ELR (cell line): Measurements from ENCODE around the gene NHLRC1.
"Not testable (repeated sequence)": the region's sequence is repeated elsewhere in the genome, so short reads cannot be mapped to it uniquely, and the experiment has no call there.

ENCODE experiments used
- DNase-seq: peaks from one replicate; pipeline ENCODE4 v3.0.0-alpha.2; 2015; ENCODE audit warnings: low read depth

The NHLRC1 gene

DNA sequence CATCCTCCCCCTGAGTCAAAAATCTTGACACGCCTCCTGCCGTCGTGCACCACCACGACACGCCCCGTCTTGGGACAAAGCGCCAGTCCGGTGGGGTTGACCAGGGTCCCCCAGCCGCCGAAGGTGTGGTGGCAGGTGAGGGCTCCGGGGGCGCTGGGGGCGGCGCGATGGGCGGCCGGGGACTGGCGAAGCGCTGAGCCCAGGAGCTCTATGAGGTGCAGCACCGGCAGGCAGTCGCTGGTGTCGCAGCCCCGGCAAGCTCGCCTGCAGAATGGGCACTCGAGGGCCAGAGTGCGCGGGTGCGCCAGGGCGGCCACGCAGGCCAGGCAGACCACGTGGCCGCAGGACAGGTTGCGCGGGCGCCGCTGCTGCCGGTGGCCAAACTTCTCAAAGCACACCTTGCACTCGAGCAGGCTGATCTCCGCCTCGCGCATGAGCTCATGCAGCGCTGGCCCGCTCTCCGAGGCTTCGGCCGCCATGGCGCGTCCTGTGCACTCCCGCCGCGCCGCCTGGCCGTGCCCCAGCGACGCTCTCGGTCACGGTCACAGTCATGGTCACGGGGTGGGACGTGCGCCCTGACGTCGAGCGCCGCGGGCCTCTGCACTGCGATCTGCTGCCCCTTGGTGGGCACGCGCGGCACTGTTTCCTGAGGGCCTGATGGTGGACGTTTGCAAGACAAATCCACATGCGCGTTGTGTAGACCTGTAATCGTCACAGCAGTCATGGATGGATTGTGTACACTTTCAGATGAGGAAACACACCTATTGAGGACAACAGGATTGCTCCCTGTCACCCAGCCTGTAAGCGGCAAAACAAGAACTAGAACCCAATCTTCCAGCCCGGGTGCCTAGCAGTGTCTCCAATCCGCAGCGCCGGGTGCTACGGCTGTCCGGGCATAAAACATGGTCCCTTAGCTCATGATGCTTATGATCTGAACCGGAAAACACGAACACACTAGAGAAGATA is at the start of gene NHLRC1:
Gene NHLRC1 (minus strand): TSS at position 550 of the 966 bp plus-strand sequence. CDS start 71 bp downstream, at position 479.
- peak; percentile 88 for DNase-seq

GRCh38 chr6:18171871-18172270 is 49.4 kb upstream of the NHLRC1 start:
- DNase-seq = no peak

DNA sequence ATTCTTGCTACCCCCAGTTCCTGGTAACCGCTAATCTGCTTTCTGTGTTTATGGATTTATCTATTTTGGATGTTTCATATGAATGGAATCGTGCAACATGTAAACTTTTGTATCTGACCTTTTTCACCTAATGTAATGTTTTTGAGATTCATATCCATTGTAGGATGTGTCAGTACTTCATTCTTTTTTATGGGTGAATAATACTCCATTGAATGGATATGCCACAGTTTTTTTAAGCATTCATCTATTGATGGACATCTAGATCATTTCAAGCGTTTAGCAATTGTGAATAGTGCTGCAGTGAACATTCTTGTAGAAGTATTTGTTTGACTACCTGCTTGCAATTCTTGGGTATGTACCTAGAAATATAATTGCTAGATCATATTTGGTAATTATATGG is 45.8 kb upstream of the NHLRC1 start:
- DNase-seq = no peak

DNA sequence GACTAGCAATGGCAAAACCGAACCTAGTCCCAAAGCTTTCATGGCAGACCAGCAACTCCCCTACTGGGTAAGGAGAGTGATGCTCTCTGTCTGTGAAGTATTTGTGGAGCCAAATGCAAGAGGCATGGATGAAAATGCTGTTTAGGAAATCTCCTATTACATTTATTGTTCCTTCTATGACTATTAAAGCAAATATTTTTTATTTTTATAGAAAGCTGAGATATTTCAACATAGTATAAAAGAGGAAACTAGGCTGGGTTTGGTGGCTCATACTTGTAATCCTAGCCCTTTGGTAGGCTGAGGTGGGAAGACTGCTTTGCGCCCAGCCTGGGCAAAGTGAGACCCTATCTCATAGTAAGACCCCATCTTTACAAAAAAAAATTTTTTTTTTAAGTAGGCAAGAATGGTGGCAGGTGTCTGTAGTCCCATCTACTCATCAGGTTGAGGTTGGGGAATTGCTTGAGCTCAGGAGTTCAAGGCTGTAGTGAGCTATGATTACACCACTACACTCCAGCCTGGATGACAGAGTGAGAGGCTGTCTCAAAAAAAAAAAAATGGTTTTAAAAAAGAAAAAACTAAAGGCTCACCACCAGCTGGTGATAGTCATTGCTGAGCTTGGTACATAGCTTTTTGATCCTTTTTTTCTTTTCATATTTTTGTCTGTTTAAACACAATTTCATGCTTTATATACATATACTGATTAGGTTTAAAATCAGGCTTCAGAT is 44.0 kb upstream of the NHLRC1 start:
- peak; percentile 14 for DNase-seq

DNA sequence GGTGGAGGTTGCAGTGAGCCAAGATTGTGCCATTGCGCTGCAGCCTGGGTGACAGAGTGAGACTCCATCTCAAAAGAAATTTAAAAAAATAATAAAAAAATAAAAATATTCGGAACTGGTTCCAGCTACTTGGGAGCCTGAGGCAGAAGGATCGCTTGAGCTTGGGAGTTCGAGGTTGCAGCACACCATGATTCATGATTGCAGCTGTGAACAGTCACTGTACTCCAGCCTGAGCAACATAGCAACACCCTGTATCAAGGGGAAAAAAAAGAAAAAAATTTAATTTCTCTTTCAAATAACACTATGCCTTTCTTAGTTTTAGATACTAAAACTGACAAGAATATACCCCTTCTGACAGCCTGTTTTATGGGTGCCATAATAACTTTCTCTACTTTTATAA is 43.3 kb upstream of the NHLRC1 start:
- DNase-seq = no peak

GRCh38 chr6:18162401-18162800 is 39.9 kb upstream of the NHLRC1 start:
- DNase-seq = no peak

- DNase-seq = no peak
Observed at GRCh38 chr6:18161431-18161830, 39.0 kb upstream of the NHLRC1 start.

GRCh38 chr6:18160911-18161310 is 38.4 kb upstream of the NHLRC1 start:
- no peak for DNase-seq

DNA sequence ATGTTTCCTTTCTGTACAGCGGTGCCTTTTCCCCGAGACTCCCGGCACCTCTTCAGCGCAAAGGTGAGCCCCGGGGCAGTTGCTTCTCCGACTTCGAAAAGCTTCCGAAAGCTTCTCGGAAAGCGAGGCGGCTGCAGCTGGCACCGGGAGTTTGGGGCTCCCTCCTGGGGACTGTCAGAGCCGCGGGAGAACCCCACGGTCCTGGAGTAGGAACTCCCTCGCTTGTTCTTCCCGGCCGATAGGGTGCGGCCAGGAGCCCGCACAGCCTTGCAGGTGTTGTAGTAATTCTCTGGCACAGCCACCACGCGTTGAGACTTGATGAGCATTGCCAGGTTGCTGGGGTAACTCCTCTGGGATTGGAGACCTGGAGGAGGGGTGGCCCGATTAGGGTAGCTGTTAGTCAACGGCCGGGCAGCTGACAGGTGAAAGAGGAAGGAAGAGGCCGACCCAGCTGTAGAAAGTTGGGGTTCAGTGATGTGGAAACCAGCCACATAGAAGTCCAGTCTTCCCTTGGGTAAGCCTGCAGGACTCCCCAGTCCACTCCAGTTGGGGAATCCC is 33.5 kb upstream of the NHLRC1 start:
- peak; percentile 68 for DNase-seq

DNA sequence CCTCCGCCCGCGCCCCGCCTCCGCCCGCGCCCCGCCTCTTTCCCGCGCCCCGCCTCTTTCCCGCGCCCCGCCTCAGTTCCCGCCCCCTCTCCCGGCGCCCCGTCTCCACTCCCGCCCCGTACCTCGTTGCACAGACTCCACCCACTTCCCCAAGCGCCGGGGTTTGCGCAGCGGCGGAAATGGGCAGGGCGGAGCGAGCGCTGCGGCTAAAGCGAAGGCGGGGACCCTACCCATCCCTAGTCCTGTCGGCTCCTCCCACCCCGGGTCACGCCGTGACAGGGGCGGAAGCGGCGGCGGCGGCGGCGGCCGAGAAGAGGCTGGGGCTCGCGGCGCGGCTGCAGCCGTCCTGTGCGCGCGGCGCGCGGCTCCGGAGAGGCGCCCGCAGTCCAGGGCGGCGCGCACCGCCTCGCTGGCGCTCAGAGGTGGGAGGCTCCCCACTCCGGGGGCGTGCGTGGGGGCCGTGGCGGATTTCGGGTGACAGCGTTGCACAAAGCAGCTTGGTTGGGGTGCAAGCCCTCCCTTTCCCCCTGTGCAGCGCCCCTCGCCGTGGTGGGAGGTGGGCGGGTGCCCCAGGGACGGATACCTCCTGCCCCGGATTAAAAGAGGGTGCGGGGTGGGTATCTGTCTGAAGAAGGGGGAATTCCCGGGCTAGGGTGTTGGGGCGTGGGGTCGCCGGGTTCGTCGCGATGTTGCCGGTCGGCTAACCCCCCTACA is 32.8 kb upstream of the NHLRC1 start, which contains the start of gene KDM1B:
Gene KDM1B (plus strand): TSS at position 273 of the 714 bp plus-strand sequence. CDS start 4,474 bp downstream, outside the sequence.
- peak; percentile 99 for DNase-seq

GRCh38 chr6:18154507-18155149 is 32.2 kb upstream of the NHLRC1 start, which contains the start of gene TPMT:
Gene TPMT, minus strand, starts transcription at chr6:18155077. Its CDS starts 5,950 bp downstream, at chr6:18149127.
- peak; percentile 41 for DNase-seq

DNA sequence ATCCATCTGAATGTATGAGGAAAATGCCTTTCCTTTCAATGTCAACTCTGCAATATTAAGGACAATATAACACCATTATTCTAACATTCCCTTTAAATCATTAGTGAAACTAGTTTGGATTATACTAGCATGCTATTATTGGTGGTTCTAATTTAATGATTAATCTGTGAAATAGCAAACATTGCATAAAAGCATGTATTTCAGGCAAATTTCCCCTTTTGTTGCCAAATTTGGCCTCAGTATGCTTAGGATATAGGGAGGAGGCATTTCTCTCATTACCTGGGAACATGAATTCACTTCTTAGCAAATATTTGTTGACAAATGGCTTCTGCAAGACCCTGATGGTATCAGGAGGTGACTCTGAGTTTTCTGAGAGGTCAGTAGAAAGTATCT is 30.8 kb upstream of the NHLRC1 start:
- no peak for DNase-seq

DNA sequence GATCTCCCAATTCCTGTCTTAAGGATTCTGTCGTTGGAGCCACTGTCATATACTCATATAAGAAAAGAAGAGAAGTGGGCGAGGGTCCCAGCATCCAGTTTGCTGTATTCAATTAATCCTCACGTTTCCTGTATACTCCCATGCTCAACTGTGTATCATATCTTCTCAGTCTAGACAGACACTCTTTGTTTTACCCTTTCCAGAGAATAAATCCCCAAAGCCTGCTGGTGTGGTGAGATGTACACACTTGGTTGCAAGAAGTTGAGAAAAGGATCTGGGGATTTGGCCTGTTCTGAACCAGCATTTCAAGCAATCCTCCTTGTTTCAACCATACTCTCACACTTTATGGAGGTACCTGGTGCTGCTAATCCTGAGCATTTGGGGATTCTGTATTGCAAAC is 29.3 kb upstream of the NHLRC1 start:
- no peak for DNase-seq

DNA sequence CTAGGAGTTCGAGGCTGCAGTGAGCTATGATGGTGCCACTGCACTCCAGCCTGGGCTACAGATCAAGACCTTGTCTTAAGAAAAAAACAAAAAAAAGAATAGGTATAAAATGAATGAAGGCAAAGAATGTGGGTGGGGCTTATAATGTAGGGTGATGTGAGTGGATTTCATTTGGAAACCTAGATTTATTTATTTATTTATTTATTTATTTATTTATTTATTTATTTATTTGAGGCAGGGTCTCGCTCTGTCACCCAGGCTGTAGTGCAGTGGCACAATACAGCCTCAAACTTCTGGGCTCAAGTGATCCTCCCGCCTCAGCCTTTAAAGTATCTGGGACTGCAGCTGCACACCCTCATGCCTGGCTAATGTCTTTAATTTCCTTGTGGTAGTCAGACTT is 28.9 kb upstream of the NHLRC1 start:
- not testable (repeated sequence) for DNase-seq

DNA sequence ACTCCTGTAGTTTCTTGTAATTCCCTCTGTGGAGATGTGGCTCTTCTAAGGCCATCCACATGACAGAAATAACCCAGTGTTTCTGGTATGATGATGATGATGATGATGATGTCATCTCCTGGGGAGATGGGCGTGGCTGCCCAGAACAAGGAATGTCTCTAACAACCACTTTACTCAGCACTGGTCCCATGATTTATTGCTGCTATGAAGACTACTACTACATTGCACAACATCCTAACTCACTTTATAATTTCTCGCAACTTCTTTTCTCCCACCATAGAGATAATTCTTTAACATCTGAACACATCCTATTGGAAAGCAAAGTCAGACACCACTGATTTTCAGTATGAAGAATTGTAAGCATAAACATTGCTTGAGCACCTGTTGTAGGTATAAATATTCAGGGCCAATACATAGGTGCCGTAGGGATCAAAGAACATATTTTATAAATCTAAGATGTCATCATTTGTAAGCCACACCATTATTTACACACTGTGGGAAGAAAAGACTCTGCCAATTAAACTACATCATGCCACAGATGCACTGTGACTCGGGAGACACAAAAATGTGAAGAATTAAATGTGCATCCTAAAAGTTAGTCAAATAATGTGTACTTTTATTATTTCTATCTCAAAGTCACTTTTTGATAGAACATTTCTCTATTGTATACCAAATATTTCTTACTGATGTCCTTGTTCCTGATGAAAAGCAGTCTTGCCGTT is 26.0 kb upstream of the NHLRC1 start:
- peak; percentile 95 for DNase-seq

GRCh38 chr6:18147616-18148015 is 25.1 kb upstream of the NHLRC1 start:
- DNase-seq = no peak

DNA sequence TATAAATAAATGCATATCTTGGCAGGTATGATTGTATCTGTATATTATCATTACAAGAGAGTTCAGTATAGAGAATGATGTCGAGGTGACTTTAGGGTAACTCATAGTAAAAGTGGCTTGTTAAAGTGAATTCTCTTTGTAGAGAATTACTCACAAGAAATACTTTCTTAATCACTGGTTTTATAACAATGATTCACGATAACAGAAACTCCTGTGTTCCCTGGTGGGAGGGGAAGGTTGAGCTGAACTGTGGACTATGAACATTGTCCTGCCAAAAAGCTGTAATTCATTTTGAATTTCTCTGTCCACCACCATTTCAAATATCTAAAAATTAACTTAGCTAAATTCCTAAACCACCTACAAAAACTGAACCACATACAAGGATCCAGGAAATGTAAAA is 24.7 kb upstream of the NHLRC1 start:
- peak; percentile 88 for DNase-seq

- DNase-seq = no peak
Observed at GRCh38 chr6:18142591-18142861, 20.0 kb upstream of the NHLRC1 start.

GRCh38 chr6:18141805-18142590 is 19.5 kb upstream of the NHLRC1 start:
- DNase-seq = no peak
